ENCODE results near the gene LRP11. TPM values are rescaled to one million over a fixed set of nuclear protein-coding genes. Genes with fewer than 3 reads are reported as not detected.
A peak's percentile ranks its signal among the peaks of the same experiment; 100 is the strongest.

LRP11 gene
- total and polyA plus RNA-seq, 9 of the 15 experiments (the other 6 are each of a cell fraction or from before 2014, with no cell fraction given), result 0.51 to 3.5 (median 2.4) TPM

- TF ChIP-seq ATF3 (IDR thresholded peaks at IDR 0.05) (peak; percentile 28; the same call in 1 of the 2 replicates), ATF3 (CRISPR knock-in tag; conservative IDR thresholded peaks at IDR 0.05) (no peak), CBFA2T3 (IDR thresholded peaks at IDR 0.05) (peak; percentile 61), NFRKB (IDR thresholded peaks at IDR 0.05; ENCODE audit: low read depth) (no peak), EGR1 (conservative IDR thresholded peaks at IDR 0.05) (peak; percentile 82), BACH1 (tag; IDR thresholded peaks at IDR 0.05) (no peak), PHF21A (IDR thresholded peaks at IDR 0.05; ENCODE audit: borderline replicate concordance, low read depth) (peak; percentile 34; the same call in 1 of the 2 replicates)
Observed at GRCh38 chr6:149846321-149846720, 17.8 kb downstream of the LRP11 start (continued).

GRCh38 chr6:149845549-149845948 lies 18.6 kb downstream of the LRP11 start:
- intact Hi-C loops (cut with micrococcal nuclease), result no loop called here

More at GRCh38 chr6:149845549-149845948, 18.6 kb downstream of the LRP11 start:
- FAIRE-seq (no peak), DNase-seq (ENCODE audit: extremely low read depth in 1 of 4, low spot score in 3 of 4) (no peak), ATAC-seq (no peak)
- H4K20me1 ChIP-seq (replicated peaks; ENCODE audit: control insufficient read depth, insufficient read depth, low read length), result peaks cover 18% of the 10 kb centered on the region
- no peaks in the 10 kb centered on the region for H3K36me3 ChIP-seq (ENCODE audit: control insufficient read depth, insufficient read depth, low read length)
- no TSS peak for BruUV-seq (replicated peaks)
- no peak overlapping the region for H3K4me2 ChIP-seq (ENCODE audit: insufficient read depth, low read length)
- no peaks in the 10 kb centered on the region for H3K79me2 ChIP-seq (ENCODE audit: control insufficient read depth, insufficient read depth, low read length)
- no peak overlapping the region for H3K4me3 ChIP-seq
- H3K27ac ChIP-seq (ENCODE audit: extremely low read depth, low read depth, low read length), result no peak overlapping the region
- H3K4me1 ChIP-seq (replicated peaks in 1 of 2; ENCODE audit: control insufficient read depth in 2 of 2, insufficient read depth in 2 of 2, low read length in 2 of 2), result peaks cover 0 to 4% of the 10 kb centered on the region in 2 experiments; a peak in 3 of 5 replicates
- POLR2A ChIA-PET, result interaction anchor here (0.6 to 1.2 kb wide), 3 partner anchors 9 to 69 kb away, joined by 3 to 4 read pairs (median 3); no protein-coding TSS in a partner anchor
- WGBS (ENCODE audit: insufficient coverage, low coverage, missing lambda C conversion rate), result 15% methylated on average over 3 of the region's 3 CpGs
- CTCF ChIA-PET (ENCODE audit: low intra/inter-chr PET ratio), result no interaction called here
- TF ChIP-seq BHLHE40 (IDR thresholded peaks at IDR 0.05; ENCODE audit: low read length), result no peak
- TF ChIP-seq HMG20B (CRISPR knock-in tag; IDR thresholded peaks at IDR 0.05), result no peak
- TF ChIP-seq PYGO2 (tag; IDR thresholded peaks at IDR 0.05), result no peak
- TF ChIP-seq JUN (IDR thresholded peaks at IDR 0.05; ENCODE audit: borderline replicate concordance, low read depth, low read length), result no peak
- no peak for TF ChIP-seq JUN (CRISPR knock-in tag; IDR thresholded peaks at IDR 0.05; ENCODE audit: borderline replicate concordance)
- TF ChIP-seq ILF3 (IDR thresholded peaks at IDR 0.05; ENCODE audit: borderline replicate concordance), result no peak
- TF ChIP-seq NCOR1 (IDR thresholded peaks at IDR 0.05), result no peak
- peak; percentile 49; the same call in 1 of the 2 replicates for TF ChIP-seq GATAD2B (IDR thresholded peaks at IDR 0.05; ENCODE audit: borderline replicate concordance)
- TF ChIP-seq ZNF184 (CRISPR knock-in tag; IDR thresholded peaks at IDR 0.05), result no peak
- no peak for TF ChIP-seq ZNF511 (CRISPR knock-in tag; IDR thresholded peaks at IDR 0.05)
- no peak overlapping the region for H3K9ac ChIP-seq (ENCODE audit: insufficient read depth in 1 of 2, low read depth in 2 of 2, low read length in 2 of 2)
- no peak overlapping the region for H2AFZ ChIP-seq (ENCODE audit: low read depth, low read length)
- in situ Hi-C loops (cut with MboI), result no loop called here
- no peaks in the 10 kb centered on the region for H3K9me1 ChIP-seq (ENCODE audit: control insufficient read depth, insufficient read depth, low read length)
- no peaks in the 10 kb centered on the region for H3K9me3 ChIP-seq (replicated peaks; ENCODE audit: control insufficient read depth, insufficient read depth, low read depth, low read length)
- H3K27me3 ChIP-seq (ENCODE audit: control insufficient read depth in 2 of 2, insufficient read depth in 2 of 2, low read length in 2 of 2), result peaks cover 21 to 49% of the 10 kb centered on the region in 2 experiments
